IMR-90 (cell line): ENCODE measurements around the gene HTR3E. TPM values are rescaled to one million over a fixed set of nuclear protein-coding genes. Genes with fewer than 3 reads are reported as not detected.

ENCODE experiments used
- ATAC-seq: fragments of 200-7000 bp; cut with Tn5 transposase; 2 replicates; pipeline ENCODE4 v1.9.1; 2020; ENCODE audit warnings: low read depth, mild to moderate bottlenecking, moderate library complexity
- BruUV-seq: library from RNA; stranded (reverse); fragments of 400-500 nt; replicated peaks from 2 replicates; lab custom pipeline; 2021; lab: Mats Ljungman, UMichigan
- CTCF ChIA-PET: fragments of 300-600 bp; formaldehyde crosslinking; extraction: SDS; loops from one replicate; lab custom pipeline; 2021; ENCODE audit warnings: antibody characterized with exemption; lab: Yijun Ruan, JAX
- POLR2A ChIA-PET: fragments of 300-600 bp; sonication (Branson Sonifier 250); formaldehyde crosslinking; loops from one replicate; lab custom pipeline; 2022; ENCODE audit warnings: antibody characterized with exemption; ENCODE audit not compliant: unreplicated experiment; lab: Charles Lee
- DNase-seq: peaks from one replicate; pipeline ENCODE4 v3.0.0; 2013
- H2AFZ ChIP-seq: replicated peaks from 2 replicates; pipeline ENCODE3; 2013; ENCODE audit warnings: low read length, mild to moderate bottlenecking; ENCODE audit not compliant: poor library complexity
- H2AK5ac ChIP-seq: 2 replicates; pipeline ENCODE4 v1.6.1; 2013; ENCODE audit warnings: low read depth, low read length, inconsistent platforms
- H2AK9ac ChIP-seq: replicated peaks from 2 replicates; pipeline ENCODE3; 2013; ENCODE audit warnings: mild to moderate bottlenecking, low read depth, low read length, moderate library complexity; ENCODE audit not compliant: poor library complexity
- H2BK120ac ChIP-seq: 2 replicates; pipeline ENCODE4 v1.6.1; 2013; ENCODE audit warnings: low read depth, low read length, inconsistent platforms
- H2BK15ac ChIP-seq: 3 replicates; pipeline ENCODE4 v1.6.1; 2013; ENCODE audit warnings: low read depth, low read length, inconsistent platforms
- H2BK20ac ChIP-seq: 2 replicates; pipeline ENCODE4 v1.6.1; 2013; ENCODE audit warnings: low read depth, mild to moderate bottlenecking, inconsistent platforms, low read length, moderate library complexity
- H2BK5ac ChIP-seq: 2 replicates; pipeline ENCODE4 v1.6.1; 2013; ENCODE audit warnings: mild to moderate bottlenecking, low read depth, low read length, inconsistent platforms; ENCODE audit not compliant: poor library complexity, severe bottlenecking
- H3K14ac ChIP-seq: replicated peaks from 2 replicates; pipeline ENCODE4 v1.6.1; 2013; ENCODE audit warnings: low read depth, low read length, inconsistent platforms
- H3K18ac ChIP-seq: 2 replicates; pipeline ENCODE4 v1.6.1; 2013; ENCODE audit warnings: low read depth, low read length, control low read depth
- H3K23ac ChIP-seq: 2 replicates; pipeline ENCODE4 v1.6.1; 2013; ENCODE audit warnings: low read depth, low read length, inconsistent platforms
- H3K27ac ChIP-seq: 2 replicates; pipeline ENCODE4 v1.5.1; 2013; ENCODE audit warnings: mild to moderate bottlenecking, control low read depth, low read length; ENCODE audit not compliant: insufficient read depth
- H3K27me3 ChIP-seq: 2 replicates; pipeline ENCODE4 v1.6.1; 2013; ENCODE audit warnings: low read length; ENCODE audit not compliant: control insufficient read depth, insufficient read depth
- H3K36me3 ChIP-seq: 2 replicates; pipeline ENCODE4 v1.6.1; 2013; ENCODE audit warnings: low read length, mixed read lengths; ENCODE audit not compliant: control insufficient read depth, insufficient read depth
- H3K4ac ChIP-seq: 2 replicates; pipeline ENCODE4 v1.6.1; 2013; ENCODE audit warnings: low read depth, low read length, inconsistent platforms
- H3K4me1 ChIP-seq: 2 replicates; pipeline ENCODE4 v1.6.1; 2013; ENCODE audit warnings: low read length, mixed read lengths; ENCODE audit not compliant: control insufficient read depth, insufficient read depth
- H3K4me2 ChIP-seq: 2 replicates; pipeline ENCODE4 v1.6.1; 2013; ENCODE audit warnings: low read depth, mild to moderate bottlenecking, control low read depth, low read length, moderate library complexity
- H3K4me3 ChIP-seq: 2 replicates; pipeline ENCODE4 v1.5.1; 2013; ENCODE audit warnings: low read depth, mild to moderate bottlenecking, control low read depth, low read length, moderate library complexity; ENCODE audit not compliant: insufficient read depth
- H3K56ac ChIP-seq: 2 replicates; pipeline ENCODE4 v1.6.1; 2013; ENCODE audit warnings: low read length, inconsistent platforms; ENCODE audit not compliant: insufficient read depth; ENCODE audit errors: extremely low read depth
- H3K79me1 ChIP-seq, 2 experiments: 2 replicates each; pipeline ENCODE4 v1.6.1; 2013; ENCODE audit warnings: low read length in 2 of 2, inconsistent platforms in 1 of 2, low read depth in 1 of 2
- H3K9ac ChIP-seq: 2 replicates; pipeline ENCODE4 v1.6.1; 2013; ENCODE audit warnings: low read depth, low read length, control low read depth
- H3K9me1 ChIP-seq: 2 replicates; pipeline ENCODE4 v1.6.1; 2013; ENCODE audit warnings: low read length, inconsistent platforms; ENCODE audit not compliant: insufficient read depth
- H3K9me3 ChIP-seq: 2 replicates; pipeline ENCODE4 v1.6.1; 2013; ENCODE audit warnings: low read length; ENCODE audit not compliant: control insufficient read depth, insufficient read depth
- H4K20me1 ChIP-seq: 2 replicates; pipeline ENCODE4 v1.6.1; 2013; ENCODE audit warnings: low read length, inconsistent platforms; ENCODE audit not compliant: insufficient read depth
- H4K5ac ChIP-seq: 2 replicates; pipeline ENCODE4 v1.6.1; 2013; ENCODE audit warnings: mild to moderate bottlenecking, low read depth, low read length, control low read depth
- H4K8ac ChIP-seq, 2 experiments: 2 replicates each; pipeline ENCODE4 v1.6.1; 2013; ENCODE audit warnings: low read depth in 2 of 2, low read length in 2 of 2, control low read depth in 1 of 2, inconsistent platforms in 1 of 2
- H4K91ac ChIP-seq: 2 replicates; pipeline ENCODE4 v1.6.1; 2013; ENCODE audit warnings: low read depth, low read length, inconsistent platforms; ENCODE audit not compliant: insufficient read depth
- BHLHE40 ChIP-seq: fragments of 150-350 bp; IDR thresholded peaks from 2 replicates; pipeline ENCODE4 v1.6.1; 2016; ENCODE audit warnings: mild to moderate bottlenecking, low read depth, low read length
- CEBPB ChIP-seq: IDR thresholded peaks from 2 replicates; pipeline ENCODE4 v1.6.1; 2012; ENCODE audit warnings: low read depth, low read length, improper control_type of control experiment
- CHD1 ChIP-seq: IDR thresholded peaks from 2 replicates; pipeline ENCODE4 v1.6.1; 2012; ENCODE audit warnings: low read depth, low read length, improper control_type of control experiment
- CTCF ChIP-seq: conservative IDR thresholded peaks from 2 replicates; pipeline ENCODE4 v1.5.1; 2012; ENCODE audit warnings: mild to moderate bottlenecking, low read depth, low read length, improper control_type of control experiment
- ELK1 ChIP-seq: fragments of 150-350 bp; IDR thresholded peaks from 2 replicates; pipeline ENCODE4 v1.6.1; 2016; ENCODE audit warnings: low read depth, mild to moderate bottlenecking, low read length, moderate library complexity, borderline replicate concordance
- FOS ChIP-seq: fragments of 150-350 bp; IDR thresholded peaks from 2 replicates; pipeline ENCODE4 v1.6.1; 2016; ENCODE audit warnings: low read depth, low read length
- MAFK ChIP-seq: IDR thresholded peaks from 2 replicates; pipeline ENCODE4 v1.6.1; 2012; ENCODE audit warnings: low read depth, low read length, improper control_type of control experiment
- MAZ ChIP-seq: IDR thresholded peaks from 2 replicates; pipeline ENCODE4 v1.6.1; 2012; ENCODE audit warnings: low read depth, mild to moderate bottlenecking, low read length, improper control_type of control experiment, moderate library complexity, borderline replicate concordance
- MXI1 ChIP-seq: IDR thresholded peaks from 2 replicates; pipeline ENCODE4 v1.6.1; 2012; ENCODE audit warnings: low read depth, mild to moderate bottlenecking, low read length, moderate library complexity, borderline replicate concordance
- NFE2L2 ChIP-seq: fragments of 150-350 bp; IDR thresholded peaks from 2 replicates; pipeline ENCODE4 v1.6.1; 2016; ENCODE audit warnings: low read depth, mild to moderate bottlenecking, low read length
- POLR2A ChIP-seq: IDR thresholded peaks from 2 replicates; pipeline ENCODE4 v1.6.1; 2012; ENCODE audit warnings: mild to moderate bottlenecking, low read depth, low read length
- RAD21 ChIP-seq: IDR thresholded peaks from 2 replicates; pipeline ENCODE4 v1.6.1; 2012; ENCODE audit warnings: low read length, improper control_type of control experiment
- RCOR1 ChIP-seq: IDR thresholded peaks from 2 replicates; pipeline ENCODE4 v1.6.1; 2012; ENCODE audit warnings: mild to moderate bottlenecking, low read length, improper control_type of control experiment; ENCODE audit not compliant: insufficient replicate concordance
- RFX5 ChIP-seq: IDR thresholded peaks from 2 replicates; pipeline ENCODE4 v1.8.0; 2012; ENCODE audit warnings: low read depth, mild to moderate bottlenecking, low read length, moderate library complexity
- SMC3 ChIP-seq: fragments of 150-350 bp; IDR thresholded peaks from 2 replicates; pipeline ENCODE4 v1.6.1; 2016; ENCODE audit warnings: low read depth, mild to moderate bottlenecking, antibody characterized with exemption, low read length, moderate library complexity
- USF2 ChIP-seq: fragments of 150-350 bp; IDR thresholded peaks from 2 replicates; pipeline ENCODE4 v1.6.1; 2017; ENCODE audit warnings: mild to moderate bottlenecking, antibody characterized with exemption, low read length, low read depth
- WGBS, 2 experiments: methylation state at CpG; one replicate each; pipeline versions ENCODE4 v1.1.5 to v1.1.7; 2013; ENCODE audit warnings: missing lambda C conversion rate in 2 of 2; ENCODE audit not compliant: insufficient read length in 1 of 2; ENCODE audit errors: extremely low coverage in 2 of 2; 5-methylcytosine and 5-hydroxymethylcytosine counted together
- dilution Hi-C: fragments of 300-500 bp; cut with HindIII; formaldehyde crosslinking; loops from one replicate; pipeline ENCODE4 v1.14.3; 2018; ENCODE audit warnings: low sequenced_read_pairs; ENCODE audit not compliant: unreplicated experiment
- in situ Hi-C: fragments of 300-500 bp; cut with MboI; formaldehyde crosslinking; loops from 3 replicates; pipeline ENCODE4 v1.14.3; 2019; ENCODE audit warnings: low sequenced_read_pairs, inconsistent platforms, mixed read lengths
- intact Hi-C: fragments of 100-400 bp; cut with micrococcal nuclease; formaldehyde crosslinking; loops from 2 replicates; pipeline ENCODE4 v1.10.0; 2022
- polyA plus RNA-seq, 3 experiments: library from polyadenylated mRNA; depleted of rRNA; stranded (reverse); fragments of >200 nt; gene quantifications; 2 replicates each; pipeline ENCODE4 v1.2.3, GENCODE V29; 2012; ENCODE audit warnings: low replicate concordance in 1 of 3
- total RNA-seq: library from RNA; depleted of rRNA; stranded (reverse); fragments of >200 nt; gene quantifications from 2 replicates; pipeline ENCODE4 v1.2.3, GENCODE V29; 2012

Gene HTR3E
- total and polyA plus RNA-seq, 2 of the 4 experiments (the other 2 are of a cell fraction), result not detected

- BruUV-seq, result no TSS peak
- Histone ChIP-seq H2BK15ac (no peak overlapping the region), H3K56ac (no peak overlapping the region), H4K8ac (no peak overlapping the region), H3K23ac (no peak overlapping the region), H3K4me2 (no peak overlapping the region), H2BK120ac (no peak overlapping the region), H4K5ac (no peak overlapping the region), H2AK5ac (no peak overlapping the region), H3K79me1 (no peaks in the 10 kb centered on the region), H3K36me3 (no peaks in the 10 kb centered on the region), H2AFZ (no peak overlapping the region), H4K20me1 (no peaks in the 10 kb centered on the region), H2BK5ac (no peak overlapping the region), H2AK9ac (no peak overlapping the region), H3K9ac (no peak overlapping the region), H4K91ac (no peak overlapping the region), H3K4me1 (no peaks in the 10 kb centered on the region), H3K14ac (no peak overlapping the region), H3K9me1 (no peaks in the 10 kb centered on the region), H3K4ac (no peak overlapping the region), H3K27me3 (peaks cover 12% of the 10 kb centered on the region), H3K9me3 (no peaks in the 10 kb centered on the region), H3K4me3 (no peak overlapping the region), H3K18ac (no peak overlapping the region), H2BK20ac (no peak overlapping the region), H3K27ac (no peak overlapping the region)
- dilution Hi-C loops, result no loop called here
- intact Hi-C loops, result no loop called here
- 49% methylated on average over 3 of the region's 4 CpGs; no CpG with 5 or more reads in 1 of the 2 experiments for WGBS, 2 experiments
- CTCF ChIA-PET, result no interaction called here
- DNase-seq (no peak), ATAC-seq (no peak)
- TF ChIP-seq RCOR1 (no peak), MAFK (no peak), RFX5 (no peak), SMC3 (no peak), POLR2A (no peak), ELK1 (no peak), BHLHE40 (no peak), MAZ (no peak), CHD1 (no peak), CEBPB (no peak), FOS (no peak), RAD21 (no peak), CTCF (no peak), MXI1 (no peak), NFE2L2 (no peak), USF2 (no peak)
- in situ Hi-C loops, result no loop called here
- POLR2A ChIA-PET, result no interaction called here
Observed at GRCh38 chr3:184073621-184074020, 23.2 kb upstream of the HTR3E start.
